Measurements from ENCODE around the gene HSPA6. TPM values are rescaled to one million over a fixed set of nuclear protein-coding genes. Genes with fewer than 3 reads are reported as not detected.
"Not testable (repeated sequence)": the region's sequence is repeated elsewhere in the genome, so short reads cannot be mapped to it uniquely, and the experiment has no call there.

HSPA6 gene
- total RNA-seq, 1 donor from 2014 or later = 0.77 TPM

GRCh38 chr1:161539731-161540569 is 15.6 kb downstream of the HSPA6 start:
- not testable (repeated sequence) for H3K36me3 Mint-ChIP-seq; H3K4me1 Mint-ChIP-seq (ENCODE audit: unreplicated experiment); H3K9me3 Mint-ChIP-seq
- Mint-ChIP-seq H3K4me3 (peak overlapping the region; percentile 94), H3K27me3 (peaks cover 52% of the 10 kb centered on the region), H3K27ac (peak overlapping the region; percentile 93)
- DNase-seq (ENCODE audit: extremely low spot score, unreplicated experiment) = peak; percentile 82

- DNase-seq (ENCODE audit: extremely low spot score, unreplicated experiment); H3K9me3 Mint-ChIP-seq; H3K36me3 Mint-ChIP-seq; H3K4me1 Mint-ChIP-seq (ENCODE audit: unreplicated experiment): not testable (repeated sequence)
- peak overlapping the region; percentile 94 for H3K4me3 Mint-ChIP-seq
- H3K27ac Mint-ChIP-seq = peak overlapping the region; percentile 93
- peaks cover 56% of the 10 kb centered on the region for H3K27me3 Mint-ChIP-seq
These were observed 16.2 kb downstream of the HSPA6 start for GRCh38 chr1:161540570-161540960.

GRCh38 chr1:161542091-161542559 is 17.8 kb downstream of the HSPA6 start:
- not testable (repeated sequence) for H3K9me3 Mint-ChIP-seq; DNase-seq (ENCODE audit: extremely low spot score, unreplicated experiment); H3K4me1 Mint-ChIP-seq (ENCODE audit: unreplicated experiment); H3K36me3 Mint-ChIP-seq; H3K27ac Mint-ChIP-seq; H3K4me3 Mint-ChIP-seq
- peaks cover 56% of the 10 kb centered on the region for H3K27me3 Mint-ChIP-seq

- not testable (repeated sequence) for H3K4me3 Mint-ChIP-seq; H3K9me3 Mint-ChIP-seq; H3K36me3 Mint-ChIP-seq; DNase-seq (ENCODE audit: extremely low spot score, unreplicated experiment); H3K4me1 Mint-ChIP-seq (ENCODE audit: unreplicated experiment); H3K27ac Mint-ChIP-seq
- H3K27me3 Mint-ChIP-seq = peaks cover 59% of the 10 kb centered on the region
These were observed 18.8 kb downstream of the HSPA6 start for GRCh38 chr1:161543125-161543524.

- H3K27ac Mint-ChIP-seq; DNase-seq (ENCODE audit: extremely low spot score, unreplicated experiment); H3K36me3 Mint-ChIP-seq; H3K4me1 Mint-ChIP-seq (ENCODE audit: unreplicated experiment); H3K9me3 Mint-ChIP-seq; H3K4me3 Mint-ChIP-seq: not testable (repeated sequence)
- H3K27me3 Mint-ChIP-seq = peaks cover 55% of the 10 kb centered on the region
These were observed 20.8 kb downstream of the HSPA6 start for GRCh38 chr1:161545005-161545731.

GRCh38 chr1:161547995-161548741 is 23.8 kb downstream of the HSPA6 start:
- not testable (repeated sequence) for H3K36me3 Mint-ChIP-seq; H3K4me3 Mint-ChIP-seq; DNase-seq (ENCODE audit: extremely low spot score, unreplicated experiment); H3K9me3 Mint-ChIP-seq; H3K27ac Mint-ChIP-seq; H3K4me1 Mint-ChIP-seq (ENCODE audit: unreplicated experiment)
- peaks cover 28% of the 10 kb centered on the region for H3K27me3 Mint-ChIP-seq

GRCh38 chr1:161548749-161549406 is 24.5 kb downstream of the HSPA6 start:
- H3K4me1 Mint-ChIP-seq (ENCODE audit: unreplicated experiment); DNase-seq (ENCODE audit: extremely low spot score, unreplicated experiment); H3K27ac Mint-ChIP-seq; H3K36me3 Mint-ChIP-seq; H3K9me3 Mint-ChIP-seq; H3K4me3 Mint-ChIP-seq: not testable (repeated sequence)
- peaks cover 25% of the 10 kb centered on the region for H3K27me3 Mint-ChIP-seq

GRCh38 chr1:161549652-161550051 is 25.3 kb downstream of the HSPA6 start, which contains the start of gene FCGR3A:
Gene FCGR3A (minus strand): TSS chr1:161549818. CDS start chr1:161549736, 82 bp downstream.
- Mint-ChIP-seq H3K36me3 (no peaks in the 10 kb centered on the region), H3K27me3 (peaks cover 23% of the 10 kb centered on the region), H3K27ac (no peak within 1 kb of the TSS), H3K4me3 (no peak within 1 kb of the TSS), H3K9me3 (no peaks in the 10 kb centered on the region), H3K4me1 (ENCODE audit: unreplicated experiment) (no peaks in the 10 kb centered on the region)
- DNase-seq (ENCODE audit: extremely low spot score, unreplicated experiment) = no peak
- no peak for TF ChIP-seq CTCF (conservative IDR thresholded peaks at IDR 0.05)

- not testable (repeated sequence) for DNase-seq (ENCODE audit: extremely low spot score, unreplicated experiment); H3K36me3 Mint-ChIP-seq; H3K27ac Mint-ChIP-seq; H3K9me3 Mint-ChIP-seq; H3K4me3 Mint-ChIP-seq; H3K4me1 Mint-ChIP-seq (ENCODE audit: unreplicated experiment)
- peaks cover 26% of the 10 kb centered on the region for H3K27me3 Mint-ChIP-seq
These were observed 26.6 kb downstream of the HSPA6 start for GRCh38 chr1:161550942-161551341.

GRCh38 chr1:161553631-161554030 is 29.3 kb downstream of the HSPA6 start:
- peaks cover 21% of the 10 kb centered on the region for H3K27me3 Mint-ChIP-seq
- H3K36me3 Mint-ChIP-seq; H3K9me3 Mint-ChIP-seq; H3K4me1 Mint-ChIP-seq (ENCODE audit: unreplicated experiment); DNase-seq (ENCODE audit: extremely low spot score, unreplicated experiment); H3K27ac Mint-ChIP-seq; H3K4me3 Mint-ChIP-seq: not testable (repeated sequence)

- not testable (repeated sequence) for H3K4me3 Mint-ChIP-seq; H3K36me3 Mint-ChIP-seq; H3K27ac Mint-ChIP-seq; H3K4me1 Mint-ChIP-seq (ENCODE audit: unreplicated experiment); DNase-seq (ENCODE audit: extremely low spot score, unreplicated experiment); H3K9me3 Mint-ChIP-seq
- peaks cover 25% of the 10 kb centered on the region for H3K27me3 Mint-ChIP-seq
These were observed 30.0 kb downstream of the HSPA6 start for GRCh38 chr1:161554340-161554739.

- not testable (repeated sequence) for H3K4me1 Mint-ChIP-seq (ENCODE audit: unreplicated experiment); H3K36me3 Mint-ChIP-seq; H3K9me3 Mint-ChIP-seq; H3K27ac Mint-ChIP-seq; H3K4me3 Mint-ChIP-seq; DNase-seq (ENCODE audit: extremely low spot score, unreplicated experiment)
- H3K27me3 Mint-ChIP-seq = peaks cover 27% of the 10 kb centered on the region
These were observed 30.6 kb downstream of the HSPA6 start for GRCh38 chr1:161554815-161555417.
